ENCODE data around the gene MTHFD2L. TPM values are rescaled to one million over a fixed set of nuclear protein-coding genes. Genes with fewer than 3 reads are reported as not detected.
"Not testable (repeated sequence)": the region's sequence is repeated elsewhere in the genome, so short reads cannot be mapped to it uniquely, and the experiment has no call there.

MTHFD2L gene
- total RNA-seq, 1 experiment from 2014 or later = 19.7 TPM

GRCh38 chr4:74132188-74132587 is 25.7 kb upstream of the MTHFD2L start:
- DNase-seq (ENCODE audit: low read depth) = not testable (repeated sequence)

GRCh38 chr4:74132944-74133343 is 25.0 kb upstream of the MTHFD2L start:
- no peak for DNase-seq (ENCODE audit: low read depth)

- peak; percentile 97 for DNase-seq (ENCODE audit: low read depth)
These were observed 24.0 kb upstream of the MTHFD2L start for GRCh38 chr4:74133786-74134499.

- DNase-seq (ENCODE audit: low read depth) = no peak
These were observed 23.4 kb upstream of the MTHFD2L start for GRCh38 chr4:74134500-74134852.

- no peak for DNase-seq (ENCODE audit: low read depth)
These were observed 11.3 kb upstream of the MTHFD2L start for GRCh38 chr4:74146581-74147129.

GRCh38 chr4:74148205-74148604 is 9.7 kb upstream of the MTHFD2L start:
- no peak for DNase-seq (ENCODE audit: low read depth)

- no peak for DNase-seq (ENCODE audit: low read depth)
These were observed 5.1 kb upstream of the MTHFD2L start for GRCh38 chr4:74152836-74153235.

GRCh38 chr4:74156521-74156920 is 1.4 kb upstream of the MTHFD2L start:
- DNase-seq (ENCODE audit: low read depth) = no peak

- DNase-seq (ENCODE audit: low read depth) = peak; percentile 49
These were observed 764 bp upstream of the MTHFD2L start for GRCh38 chr4:74157154-74157553.

GRCh38 chr4:74158466-74159142 is 686 bp downstream of the MTHFD2L start:
- no peak for DNase-seq (ENCODE audit: low read depth)

GRCh38 chr4:74159143-74159709 is 1.3 kb downstream of the MTHFD2L start:
- peak; percentile 40 for DNase-seq (ENCODE audit: low read depth)

- peak; percentile 57 for DNase-seq (ENCODE audit: low read depth)
These were observed 3.9 kb downstream of the MTHFD2L start for GRCh38 chr4:74161666-74162450.

GRCh38 chr4:74166135-74166534 is 8.2 kb downstream of the MTHFD2L start:
- no peak for DNase-seq (ENCODE audit: low read depth)

- DNase-seq (ENCODE audit: low read depth) = no peak
These were observed 8.9 kb downstream of the MTHFD2L start for GRCh38 chr4:74166818-74167217.

GRCh38 chr4:74167585-74167984 is 9.7 kb downstream of the MTHFD2L start:
- no peak for DNase-seq (ENCODE audit: low read depth)

- no peak for DNase-seq (ENCODE audit: low read depth)
These were observed 10.9 kb downstream of the MTHFD2L start for GRCh38 chr4:74168841-74169240.

- DNase-seq (ENCODE audit: low read depth) = no peak
These were observed 15.4 kb downstream of the MTHFD2L start for GRCh38 chr4:74173321-74173720.

GRCh38 chr4:74174421-74174820 is 16.5 kb downstream of the MTHFD2L start:
- DNase-seq (ENCODE audit: low read depth) = no peak

GRCh38 chr4:74174941-74175340 is 17.0 kb downstream of the MTHFD2L start:
- DNase-seq (ENCODE audit: low read depth) = no peak

GRCh38 chr4:74175379-74175778 is 17.5 kb downstream of the MTHFD2L start:
- no peak for DNase-seq (ENCODE audit: low read depth)

GRCh38 chr4:74178798-74179197 is 20.9 kb downstream of the MTHFD2L start:
- DNase-seq (ENCODE audit: low read depth) = no peak

- DNase-seq (ENCODE audit: low read depth) = peak; percentile 86
These were observed 23.3 kb downstream of the MTHFD2L start for GRCh38 chr4:74181219-74181618.

All from LHCN-M2 (cell line).